HepG2 (cell line): ENCODE data around the gene MICALL2. TPM values are rescaled to one million over a fixed set of nuclear protein-coding genes. Genes with fewer than 3 reads are reported as not detected.

ENCODE experiments used
- CHCHD3 ChIP-seq: sonication (generic); formaldehyde crosslinking; IDR thresholded peaks from 2 replicates; pipeline ENCODE4 v1.8.0; 2022; ENCODE audit warnings: mild to moderate bottlenecking, missing genetic modification reagents, moderate library complexity
- CREM ChIP-seq, 2 experiments: sonication (generic) in 1 of 2; formaldehyde crosslinking in 1 of 2; IDR thresholded peaks; 2 replicates each; pipeline versions ENCODE4 v1.4.0 to v1.6.1; 2016 to 2020; ENCODE audit warnings: antibody characterized with exemption in 1 of 2, mild to moderate bottlenecking in 1 of 2, missing genetic modification reagents in 1 of 2
- MAZ ChIP-seq, 2 experiments: sonication (generic) in 1 of 2; formaldehyde crosslinking in 1 of 2; IDR thresholded peaks; 2 replicates each; pipeline versions ENCODE4 v1.5.0 to v1.6.1; 2012 to 2020; ENCODE audit warnings: low read depth in 2 of 2, mild to moderate bottlenecking in 2 of 2, borderline replicate concordance in 1 of 2, improper control_type of control experiment in 1 of 2, low read length in 1 of 2, missing genetic modification reagents in 1 of 2, moderate library complexity in 1 of 2
- MBNL3 ChIP-seq: fragments of 250-450 bp; sonication (Bioruptor Pico); conservative IDR thresholded peaks from 2 replicates; pipeline ENCODE4 v1.8.0; 2022; ENCODE audit warnings: mild to moderate bottlenecking, inconsistent platforms
- MLXIP ChIP-seq: sonication (generic); formaldehyde crosslinking; IDR thresholded peaks from 2 replicates; pipeline ENCODE4 v1.9.0; 2021; ENCODE audit warnings: missing genetic modification reagents, borderline replicate concordance
- NFYC ChIP-seq: IDR thresholded peaks from 2 replicates; pipeline ENCODE4 v1.6.1; 2016; ENCODE audit warnings: missing genetic modification reagents, missing compliant biosample characterization
- RBM22 ChIP-seq: fragments of 200-400 bp; formaldehyde crosslinking; optimal IDR thresholded peaks from 2 replicates; pipeline ENCODE3; 2017; ENCODE audit warnings: mild to moderate bottlenecking, low read length, moderate library complexity
- SAFB2 ChIP-seq: sonication (generic); formaldehyde crosslinking; IDR thresholded peaks from 2 replicates; pipeline ENCODE4 v1.5.1; 2020; ENCODE audit warnings: missing genetic modification reagents, low read depth, mild to moderate bottlenecking, borderline replicate concordance
- ZBTB40 ChIP-seq, 2 experiments: fragments of 450-650 bp in 1 of 2; sonication (generic) in 1 of 2; formaldehyde crosslinking in 1 of 2; IDR thresholded peaks; 2 replicates each; pipeline versions ENCODE4 v1.6.1 to v1.8.0; 2016 to 2022; ENCODE audit warnings: antibody characterized with exemption in 1 of 2, mild to moderate bottlenecking in 1 of 2, missing genetic modification reagents in 1 of 2
- ZNF101 ChIP-seq: sonication (generic); formaldehyde crosslinking; IDR thresholded peaks from 2 replicates; pipeline ENCODE4 v1.4.0; 2020; ENCODE audit warnings: mild to moderate bottlenecking, low read depth, missing genetic modification reagents, borderline replicate concordance
- ZNF207 ChIP-seq: fragments of 450-650 bp; IDR thresholded peaks from 2 replicates; pipeline ENCODE4 v1.6.1; 2016; ENCODE audit warnings: antibody characterized with exemption, borderline replicate concordance
- ZNF230 ChIP-seq: sonication (generic); formaldehyde crosslinking; IDR thresholded peaks from 2 replicates; pipeline ENCODE4 v1.4.0; 2020; ENCODE audit warnings: mild to moderate bottlenecking, missing genetic modification reagents
- ZNF639 ChIP-seq: conservative IDR thresholded peaks from 2 replicates; pipeline ENCODE4 v1.6.1; 2018; ENCODE audit warnings: missing genetic modification reagents
- polyA plus RNA-seq, 8 experiments: library from polyadenylated mRNA; depleted of rRNA in 3 of 8; stranded (reverse) in 7 of 8; unstranded in 1 of 8; fragments of >200 nt; fragmentation: Illumina TruSeq in 4 of 8; extraction: Trizol in 4 of 8; gene quantifications; 2 replicates each; pipeline versions ENCODE4 v1.2.1 to v1.2.3, GENCODE V29; 2011 to 2016; ENCODE audit warnings: low read depth in 4 of 8, missing spikeins in 1 of 8, mixed read lengths in 1 of 8; ENCODE audit not compliant: insufficient read depth in 1 of 8
- total RNA-seq, 5 experiments: library from RNA; depleted of rRNA; stranded (reverse); fragments of >200 nt; fragmentation: Illumina TruSeq; extraction: Trizol; gene quantifications; 2 replicates each; pipeline ENCODE4 v1.2.3, GENCODE V29; 2016; ENCODE audit warnings: low read depth in 1 of 5

The MICALL2 gene
- total and polyA plus RNA-seq, 2 of the 13 experiments (the other 11 are each of a cell fraction or from before 2014, with no cell fraction given), result 5.8 to 12.4 TPM

GRCh38 chr7:1425292-1426136 is 33.8 kb downstream of the MICALL2 start (continued):
- TF ChIP-seq ZBTB40 (IDR thresholded peaks at IDR 0.05) (no peak), ZBTB40 (CRISPR knock-in tag; IDR thresholded peaks at IDR 0.05) (no peak), SAFB2 (no peak), ZNF639 (CRISPR knock-in tag) (no peak), ZNF101 (CRISPR knock-in tag) (no peak), NFYC (CRISPR knock-in tag) (peak; percentile 93), ZNF207 (no peak), CHCHD3 (CRISPR knock-in tag) (no peak), MAZ (IDR thresholded peaks at IDR 0.05; ENCODE audit: borderline replicate concordance, low read depth, low read length) (no peak), MAZ (CRISPR knock-in tag; IDR thresholded peaks at IDR 0.05; ENCODE audit: low read depth) (no peak), MLXIP (CRISPR knock-in tag) (no peak), RBM22 (no peak), CREM (IDR thresholded peaks at IDR 0.05) (peak; percentile 47; the same call in 1 of the 2 replicates), CREM (CRISPR knock-in tag; IDR thresholded peaks at IDR 0.05) (no peak), MBNL3 (CRISPR knock-in tag) (no peak), ZNF230 (no peak)
